SW480 (cell line): Measurements from ENCODE around the gene XPC.

Source experiments
- DNase-seq: peaks from one replicate; pipeline ENCODE4 v3.0.0-alpha.2; 2016; ENCODE audit warnings: low spot score

XPC gene

GRCh38 chr3:14208168-14208567 is 29.8 kb upstream of the XPC start:
- DNase-seq, result no peak

- no peak for DNase-seq
These were observed 28.3 kb upstream of the XPC start for GRCh38 chr3:14206548-14207177.

GRCh38 chr3:14204515-14205284 is 26.3 kb upstream of the XPC start:
- no peak for DNase-seq

DNA sequence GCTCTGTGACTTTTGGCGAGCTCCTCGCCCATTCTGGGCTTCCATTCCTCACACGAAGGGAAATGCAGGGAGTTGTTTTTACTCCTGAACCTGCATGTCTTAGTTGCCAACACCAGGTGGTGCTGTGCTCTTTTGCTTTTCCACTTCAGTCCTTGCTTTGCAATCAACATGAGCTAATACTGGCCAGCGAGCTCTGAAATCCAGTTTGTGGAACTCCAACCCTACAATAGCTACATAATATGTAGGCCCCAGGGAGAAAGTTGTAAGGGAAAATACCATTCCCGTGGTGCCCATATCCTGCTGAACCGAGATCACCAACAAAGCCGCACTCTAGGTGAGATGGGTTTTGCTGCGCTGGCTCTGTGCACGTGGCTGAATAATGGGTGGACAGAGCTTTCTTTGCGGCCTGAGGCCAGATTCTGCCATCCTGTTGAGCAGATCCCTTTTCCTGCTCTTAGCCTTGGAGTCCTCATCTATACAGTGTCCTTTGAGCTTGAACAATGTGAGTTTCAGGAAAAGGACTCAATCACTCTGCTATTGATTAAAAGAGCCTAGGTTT is 25.2 kb upstream of the XPC start:
- peak; percentile 71 for DNase-seq

DNA sequence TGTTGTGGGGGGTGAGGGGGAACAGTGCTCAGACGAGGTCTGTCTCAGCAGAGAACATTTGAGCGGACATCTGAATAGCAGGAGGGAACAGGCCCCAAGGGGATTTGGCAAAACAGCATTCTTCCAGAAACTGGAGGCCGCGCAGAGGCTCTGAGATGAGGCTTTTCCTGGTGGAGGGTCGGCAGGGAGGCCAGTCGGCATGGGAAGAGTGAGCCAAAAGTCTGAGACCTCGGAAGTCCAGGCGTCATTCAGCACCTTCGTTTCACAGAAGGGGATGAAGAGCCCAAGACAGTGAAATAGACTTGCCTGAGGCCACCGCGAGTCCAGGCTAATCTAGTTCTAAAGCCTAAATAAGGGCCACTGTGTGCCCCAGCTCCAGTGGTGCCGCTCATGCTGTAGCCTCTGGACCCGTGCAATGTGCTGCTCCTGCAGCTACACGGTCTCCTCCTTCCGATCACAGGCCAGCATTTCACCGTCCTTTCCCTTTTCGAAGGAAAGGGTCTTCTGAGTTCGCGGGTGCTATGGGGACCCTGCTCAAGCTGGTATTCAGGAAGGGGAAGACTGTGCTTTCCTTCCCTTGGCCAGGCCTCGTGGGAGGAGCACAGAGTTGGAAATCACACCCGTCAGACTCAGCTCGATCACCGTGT is 24.6 kb upstream of the XPC start:
- DNase-seq, result no peak

DNA sequence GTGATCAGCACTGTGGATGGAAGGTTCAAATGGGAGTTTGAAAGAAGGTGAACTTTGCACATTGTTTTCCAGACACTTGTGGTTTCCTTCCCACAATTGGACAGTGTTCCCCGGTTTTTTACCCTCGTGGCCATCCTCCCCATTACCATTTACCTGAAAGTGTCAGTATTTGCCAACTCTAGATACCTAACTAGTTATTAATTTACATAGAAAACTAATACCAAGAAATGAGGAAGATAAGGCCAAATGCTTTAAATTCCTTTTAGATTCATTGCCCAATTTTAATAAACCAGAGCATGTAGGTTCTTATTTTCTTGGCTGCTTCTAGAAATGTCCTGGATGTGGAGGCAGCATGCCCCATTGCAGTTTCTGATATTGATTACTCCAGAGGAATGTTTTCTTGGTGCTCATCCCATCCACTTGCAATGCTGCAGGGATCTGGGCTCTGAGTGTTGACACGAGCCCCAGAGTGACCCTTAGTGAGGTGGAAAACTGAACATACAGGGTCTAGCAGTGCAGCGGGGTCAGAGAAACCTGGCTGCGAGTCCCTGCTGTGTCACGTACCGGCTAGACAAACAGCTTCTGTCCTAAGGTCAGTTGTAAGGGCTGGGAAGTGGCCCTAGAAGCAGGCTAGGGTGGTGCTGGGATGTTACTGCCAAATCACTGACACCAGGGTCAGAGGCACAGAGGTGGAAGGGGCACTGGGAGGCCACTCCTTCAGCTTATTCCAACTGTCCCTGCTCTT is 23.7 kb upstream of the XPC start:
- no peak for DNase-seq

DNA sequence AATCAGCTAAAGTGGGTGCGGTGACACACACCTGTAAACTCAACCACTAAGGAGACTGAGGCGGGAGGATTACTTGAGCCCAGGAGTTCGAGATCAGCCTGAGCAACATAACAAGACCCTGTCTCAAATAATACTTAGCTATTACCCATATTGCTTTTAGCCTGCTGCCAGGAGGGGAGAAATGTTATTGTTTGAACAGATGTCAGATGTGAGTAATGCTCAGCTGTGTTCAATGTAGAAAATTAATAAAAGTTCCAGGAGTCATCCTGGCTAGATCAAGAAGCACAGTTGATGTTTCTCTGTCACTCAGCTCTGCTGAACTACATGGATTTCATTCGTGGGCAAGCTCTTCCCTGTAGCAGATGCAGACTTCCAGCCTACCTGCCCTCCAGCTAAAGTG is 22.4 kb upstream of the XPC start:
- no peak for DNase-seq

- DNase-seq, result no peak
These were observed 21.9 kb upstream of the XPC start for GRCh38 chr3:14200276-14200675.

- DNase-seq, result no peak
These were observed 21.2 kb upstream of the XPC start for GRCh38 chr3:14199641-14200040.

DNA sequence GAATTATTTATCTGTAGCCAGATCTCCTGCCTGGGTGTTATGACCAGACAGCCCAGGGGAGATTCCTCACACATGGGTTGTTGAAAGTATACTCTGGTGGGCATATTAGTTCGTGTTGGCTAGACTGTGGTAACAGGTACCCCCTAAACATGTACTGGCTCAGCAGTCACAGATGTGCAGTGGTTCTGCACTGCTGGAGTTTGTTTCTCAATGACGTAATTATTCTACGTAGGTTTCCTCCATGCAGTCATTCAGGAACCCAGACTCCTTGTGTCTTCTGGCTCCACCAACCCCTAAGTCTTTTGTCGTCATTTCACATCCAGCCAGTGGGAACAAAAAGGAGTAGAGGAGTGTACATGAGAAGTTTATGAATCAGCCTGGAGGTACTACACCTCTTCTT is 16.5 kb upstream of the XPC start:
- DNase-seq, result no peak

DNA sequence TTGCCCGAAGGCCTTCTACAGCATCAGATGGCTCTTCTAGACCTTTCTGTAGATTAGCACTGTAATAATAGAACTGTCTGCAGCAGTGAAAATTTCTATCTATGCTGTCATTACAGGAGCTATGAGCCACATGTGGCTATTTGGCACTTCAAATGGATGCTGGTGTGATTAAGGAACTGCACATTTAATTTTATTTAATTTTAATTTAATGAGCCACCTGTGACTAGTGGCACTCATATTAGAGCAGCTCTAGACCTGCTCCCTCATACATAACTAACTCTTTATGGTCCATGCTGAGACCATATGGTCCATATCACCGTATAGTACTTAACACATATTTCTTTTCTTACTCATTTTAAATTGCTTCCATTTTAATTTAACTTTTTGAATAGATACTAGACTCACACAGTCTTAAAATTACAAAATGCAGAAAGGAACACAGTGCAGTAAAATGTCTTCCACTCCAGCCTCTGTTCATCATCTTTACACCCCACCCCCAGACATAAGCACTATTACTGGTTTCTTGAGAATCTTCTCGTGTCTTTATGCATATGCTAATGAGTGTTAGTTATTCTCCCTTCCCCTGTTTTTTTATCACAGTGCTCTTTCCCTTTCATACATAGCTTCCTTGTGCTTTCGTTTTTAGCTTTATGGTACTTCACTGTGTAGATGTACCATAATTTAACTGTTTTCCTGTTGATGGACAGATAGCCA is 9.8 kb upstream of the XPC start:
- DNase-seq, result no peak

GRCh38 chr3:14186854-14187458 is 8.6 kb upstream of the XPC start:
- no peak for DNase-seq

DNA sequence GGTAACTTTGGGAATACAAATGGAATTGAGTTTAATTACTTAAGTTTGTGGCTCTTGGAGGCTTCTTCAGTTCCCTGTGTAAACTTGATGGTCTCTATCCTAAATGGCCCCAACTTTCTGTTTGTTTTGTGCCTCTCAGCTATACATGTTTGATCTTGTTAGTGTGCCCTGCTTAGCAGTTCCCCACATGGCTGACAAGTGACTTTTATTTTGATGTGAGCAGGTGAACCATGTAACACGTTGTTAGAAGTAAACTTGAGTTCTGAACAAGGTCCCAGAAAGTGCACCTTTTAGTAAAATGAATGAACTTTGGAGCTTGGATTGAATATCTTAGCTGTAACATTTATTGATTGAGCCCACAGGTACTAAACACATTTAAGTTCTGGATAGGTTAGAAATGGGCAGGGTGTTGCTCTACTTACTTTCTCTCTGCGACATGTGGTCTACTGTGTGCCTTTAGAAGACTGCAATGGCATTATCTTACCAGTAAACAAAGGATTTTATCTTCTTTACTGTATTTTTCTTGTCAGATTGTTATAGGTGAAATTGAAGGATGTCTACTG is 4.7 kb upstream of the XPC start:
- DNase-seq, result no peak

DNA sequence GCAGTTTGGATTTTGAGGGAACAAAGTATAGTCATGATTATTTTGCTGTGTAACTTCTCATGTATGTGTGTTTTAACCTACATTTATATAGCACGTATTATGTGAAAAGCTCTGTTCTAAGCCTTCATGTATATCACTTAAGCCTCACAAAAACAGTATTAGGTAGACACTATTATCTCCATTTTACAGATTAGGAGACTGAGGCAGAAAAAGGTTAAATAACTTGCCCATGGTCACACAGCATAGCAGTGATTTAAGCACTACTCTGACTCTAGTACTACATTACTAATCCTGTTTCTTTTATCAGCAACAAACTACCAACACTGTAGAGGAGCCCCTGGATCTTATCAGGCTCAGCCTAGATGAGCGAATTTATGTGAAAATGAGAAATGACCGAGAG is 2.9 kb upstream of the XPC start:
- DNase-seq, result no peak

DNA sequence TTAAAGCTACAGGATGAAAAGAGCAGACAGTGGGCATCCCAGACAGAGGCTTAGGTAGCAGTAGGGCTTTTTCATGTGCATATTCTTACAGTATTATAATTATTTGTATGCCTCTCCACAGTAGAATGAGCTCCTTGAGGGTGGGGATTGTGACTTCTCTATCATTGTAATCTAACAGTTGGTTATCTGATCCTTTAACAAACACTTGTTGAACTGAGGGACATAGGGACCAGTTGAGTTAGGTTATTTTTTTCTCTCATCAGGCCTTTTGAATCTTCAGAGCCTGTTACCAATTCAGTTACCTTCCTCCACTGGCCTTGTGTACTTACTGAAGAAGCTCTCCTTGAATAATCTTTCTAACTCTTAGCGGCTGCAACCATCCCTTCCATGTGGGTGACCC is 1.4 kb upstream of the XPC start:
- no peak for DNase-seq

DNA sequence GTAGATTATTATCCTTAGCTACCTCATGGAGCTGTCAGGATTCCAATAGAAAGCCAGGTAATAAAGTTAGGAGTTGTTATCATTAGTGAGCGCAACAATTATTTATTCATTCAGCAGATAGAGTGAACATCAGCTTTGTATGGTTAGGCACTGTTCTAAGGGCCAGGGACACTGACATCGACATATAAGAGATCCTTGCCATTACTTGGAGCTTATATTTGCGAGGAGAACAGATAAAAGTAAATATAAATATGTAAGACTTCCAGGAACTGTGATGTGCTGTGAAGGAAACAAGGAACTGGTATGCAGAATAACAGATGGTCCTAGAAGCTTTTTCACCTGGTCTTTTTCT is 689 bp upstream of the XPC start:
- no peak for DNase-seq

GRCh38 chr3:14177580-14178246 is 688 bp downstream of the XPC start:
- peak; percentile 51 for DNase-seq

DNA sequence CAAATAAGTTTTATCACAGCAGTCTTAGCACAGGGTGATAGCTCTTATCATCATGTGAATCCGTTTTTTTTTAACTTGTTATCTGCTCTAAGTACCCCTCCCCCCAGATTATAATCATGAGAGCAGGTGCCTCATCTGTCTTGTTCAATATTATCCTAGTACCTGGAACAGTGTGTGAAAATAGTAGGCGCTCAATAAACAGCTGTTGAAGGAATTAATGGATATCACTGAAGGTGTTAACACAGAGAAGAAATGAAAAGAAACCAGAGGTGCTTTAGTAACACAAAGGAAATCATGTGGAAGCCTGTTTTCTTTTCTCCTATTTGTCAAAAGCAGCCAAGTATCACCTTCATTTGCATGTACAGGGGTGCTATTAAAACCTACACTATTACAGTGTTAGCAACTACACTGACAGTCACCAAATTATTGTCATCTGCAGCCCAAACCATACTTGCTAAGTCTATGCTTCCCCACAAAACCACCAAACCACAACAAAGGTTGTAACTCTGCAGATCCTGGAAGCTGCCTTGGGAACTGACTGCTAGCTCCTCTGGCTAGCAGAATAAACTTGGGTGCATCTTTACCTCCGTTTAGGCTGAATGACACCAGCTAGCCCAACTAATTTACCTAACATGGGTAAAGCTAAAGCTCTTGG is 2.9 kb downstream of the XPC start:
- DNase-seq, result peak; percentile 80

DNA sequence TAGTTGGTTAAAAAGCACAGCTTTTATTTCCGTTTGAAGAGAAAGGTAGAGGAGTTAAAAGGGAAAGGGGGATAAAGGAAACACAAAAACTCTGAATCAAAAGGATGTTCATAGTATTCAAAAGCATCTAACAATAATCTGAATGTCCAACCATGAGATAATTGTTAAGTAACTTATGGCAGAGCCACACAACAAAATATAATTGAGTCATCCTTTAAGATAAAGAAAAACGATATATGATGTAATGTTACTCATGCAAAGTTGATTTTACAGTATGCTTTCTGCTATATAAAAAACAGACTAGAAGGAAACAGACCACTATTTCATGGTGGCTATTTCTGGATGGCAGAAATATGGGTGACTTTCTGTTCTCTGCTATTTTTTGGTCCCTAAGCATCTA is 3.9 kb downstream of the XPC start:
- no peak for DNase-seq

GRCh38 chr3:14172496-14172895 is 5.9 kb downstream of the XPC start:
- no peak for DNase-seq
